WERI-Rb-1 (cell line): ENCODE data around the gene CADM2.

Experiments
- DNase-seq: peaks from one replicate; pipeline ENCODE4 v3.0.0-alpha.2; 2020
- H3K27ac ChIP-seq: fragments of 250-450 bp; sonication (Bioruptor Pico); 2 replicates; pipeline ENCODE4 v1.5.1; 2020; ENCODE audit warnings: mild to moderate bottlenecking, moderate library complexity
- H3K27me3 ChIP-seq: fragments of 250-450 bp; sonication (Bioruptor Pico); 2 replicates; pipeline ENCODE4 v1.5.1; 2021; ENCODE audit warnings: mild to moderate bottlenecking, low read depth, moderate library complexity; ENCODE audit not compliant: insufficient read depth, severe bottlenecking
- H3K36me3 ChIP-seq: fragments of 250-450 bp; sonication (Bioruptor Pico); 2 replicates; pipeline ENCODE4 v1.5.1; 2020; ENCODE audit warnings: mild to moderate bottlenecking, moderate library complexity
- H3K4me3 ChIP-seq: 2 replicates; pipeline ENCODE4 v1.5.1; 2011; ENCODE audit warnings: low read depth, mild to moderate bottlenecking, control low read depth, low read length
- H3K9me3 ChIP-seq: fragments of 250-450 bp; sonication (Bioruptor Pico); 2 replicates; pipeline ENCODE4 v1.5.1; 2021; ENCODE audit warnings: mild to moderate bottlenecking, moderate library complexity; ENCODE audit not compliant: severe bottlenecking
- TF ChIP-seq, protein P1 (sequence below): IDR thresholded peaks from 2 replicates; pipeline ENCODE4 v1.5.1; 2011; ENCODE audit warnings: low read depth, mild to moderate bottlenecking, control low read depth, inconsistent platforms, low read length

CADM2 gene

DNA sequence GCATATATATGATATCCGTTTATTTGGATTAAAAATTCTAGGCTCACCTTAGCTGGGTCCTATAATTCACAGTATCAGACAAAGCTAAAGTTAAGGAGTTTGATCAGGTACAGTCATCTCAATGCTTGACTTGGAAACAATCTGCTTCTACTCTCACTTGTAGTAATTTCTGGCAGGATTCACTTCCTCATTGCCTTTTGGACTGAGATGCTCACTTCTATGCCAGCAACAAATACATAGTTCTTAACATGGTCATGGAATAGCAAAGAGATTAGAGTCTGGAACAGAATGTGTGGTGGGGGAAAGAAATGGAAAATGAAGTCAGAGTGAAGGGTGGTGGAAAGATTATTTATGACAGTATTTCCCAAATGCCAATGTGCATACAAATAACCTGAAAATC is 693.6 kb downstream of the CADM2 start:
- H3K27ac ChIP-seq: no peak overlapping the region
- H3K4me3 ChIP-seq: no peak overlapping the region
- TF ChIP-seq, protein P1, sequence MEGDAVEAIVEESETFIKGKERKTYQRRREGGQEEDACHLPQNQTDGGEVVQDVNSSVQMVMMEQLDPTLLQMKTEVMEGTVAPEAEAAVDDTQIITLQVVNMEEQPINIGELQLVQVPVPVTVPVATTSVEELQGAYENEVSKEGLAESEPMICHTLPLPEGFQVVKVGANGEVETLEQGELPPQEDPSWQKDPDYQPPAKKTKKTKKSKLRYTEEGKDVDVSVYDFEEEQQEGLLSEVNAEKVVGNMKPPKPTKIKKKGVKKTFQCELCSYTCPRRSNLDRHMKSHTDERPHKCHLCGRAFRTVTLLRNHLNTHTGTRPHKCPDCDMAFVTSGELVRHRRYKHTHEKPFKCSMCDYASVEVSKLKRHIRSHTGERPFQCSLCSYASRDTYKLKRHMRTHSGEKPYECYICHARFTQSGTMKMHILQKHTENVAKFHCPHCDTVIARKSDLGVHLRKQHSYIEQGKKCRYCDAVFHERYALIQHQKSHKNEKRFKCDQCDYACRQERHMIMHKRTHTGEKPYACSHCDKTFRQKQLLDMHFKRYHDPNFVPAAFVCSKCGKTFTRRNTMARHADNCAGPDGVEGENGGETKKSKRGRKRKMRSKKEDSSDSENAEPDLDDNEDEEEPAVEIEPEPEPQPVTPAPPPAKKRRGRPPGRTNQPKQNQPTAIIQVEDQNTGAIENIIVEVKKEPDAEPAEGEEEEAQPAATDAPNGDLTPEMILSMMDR: no peak
- H3K27me3 ChIP-seq: no peaks in the 10 kb centered on the region
- no peak for DNase-seq
- H3K36me3 ChIP-seq: no peaks in the 10 kb centered on the region
- H3K9me3 ChIP-seq: no peaks in the 10 kb centered on the region

DNA sequence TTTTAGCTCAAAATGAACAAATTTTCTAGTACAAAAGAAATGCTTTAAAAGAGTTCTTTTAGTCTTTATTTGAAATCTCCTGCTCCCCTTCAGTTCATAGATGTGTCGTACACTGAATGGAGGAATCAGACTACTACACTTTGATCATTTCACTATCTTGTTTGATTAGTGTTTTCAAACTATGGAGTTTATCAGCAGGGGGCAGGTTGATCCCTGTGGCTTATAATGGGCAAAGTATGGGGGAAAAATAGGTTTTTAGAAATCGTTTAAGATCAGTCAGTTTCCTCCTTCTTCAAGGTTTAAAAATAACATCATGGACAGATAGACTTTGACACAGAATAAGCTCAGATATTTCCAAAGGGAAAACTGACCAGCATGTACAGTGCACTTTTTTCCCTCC is 701.7 kb downstream of the CADM2 start:
- H3K27ac ChIP-seq: no peak overlapping the region

DNA sequence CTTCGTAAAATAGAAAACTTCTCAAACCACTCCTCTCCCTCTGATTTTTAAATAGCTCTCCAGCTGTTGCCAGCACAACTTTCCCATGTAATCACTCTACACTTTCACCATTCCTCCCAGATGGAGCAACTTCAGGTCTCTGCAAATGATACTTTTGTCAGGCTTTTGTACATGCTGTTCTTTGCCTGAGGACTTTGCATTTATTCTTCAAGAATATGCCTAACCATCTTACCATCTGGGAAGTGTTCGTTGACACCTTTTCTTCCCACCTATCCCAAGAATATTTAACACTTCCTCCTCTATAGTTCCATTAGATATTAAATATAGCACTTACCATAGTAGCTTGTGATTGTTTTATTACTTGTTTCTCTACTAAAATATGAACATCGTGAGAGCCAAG is 703.7 kb downstream of the CADM2 start:
- no peak for DNase-seq
- TF ChIP-seq, protein P1: no peak
- Histone ChIP-seq H3K4me3 (no peak overlapping the region), H3K27ac (no peak overlapping the region), H3K27me3 (no peaks in the 10 kb centered on the region), H3K9me3 (no peaks in the 10 kb centered on the region), H3K36me3 (no peaks in the 10 kb centered on the region)

More for the DNA sequence above, 701.7 kb downstream of the CADM2 start:
- H3K4me3 ChIP-seq: no peak overlapping the region
- no peak for DNase-seq
- TF ChIP-seq, protein P1: no peak
- no peaks in the 10 kb centered on the region for H3K27me3 ChIP-seq
- H3K36me3 ChIP-seq: no peaks in the 10 kb centered on the region
- H3K9me3 ChIP-seq: no peaks in the 10 kb centered on the region

DNA sequence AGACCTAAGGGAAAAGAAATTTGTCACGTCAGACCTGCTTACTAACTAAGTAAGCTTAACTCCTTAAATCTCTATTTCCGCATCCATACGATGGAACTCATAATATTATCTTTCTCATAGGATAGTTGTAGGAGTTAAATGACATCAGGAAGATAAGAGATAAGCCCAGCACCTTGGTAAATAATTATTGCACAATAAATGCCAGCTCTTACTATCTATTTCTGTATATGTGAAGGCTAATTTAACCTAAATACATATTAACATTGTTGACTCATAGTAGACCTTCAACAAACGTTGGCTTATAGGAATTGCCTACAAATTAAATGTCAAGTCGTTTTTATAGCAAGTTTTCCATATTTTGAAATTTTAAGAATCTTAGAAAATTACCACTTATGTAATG is 709.0 kb downstream of the CADM2 start:
- H3K36me3 ChIP-seq: no peaks in the 10 kb centered on the region
- H3K27ac ChIP-seq: no peak overlapping the region
- TF ChIP-seq, protein P1: no peak
- H3K4me3 ChIP-seq: no peak overlapping the region
- no peaks in the 10 kb centered on the region for H3K9me3 ChIP-seq
- DNase-seq: no peak
- no peaks in the 10 kb centered on the region for H3K27me3 ChIP-seq

DNA sequence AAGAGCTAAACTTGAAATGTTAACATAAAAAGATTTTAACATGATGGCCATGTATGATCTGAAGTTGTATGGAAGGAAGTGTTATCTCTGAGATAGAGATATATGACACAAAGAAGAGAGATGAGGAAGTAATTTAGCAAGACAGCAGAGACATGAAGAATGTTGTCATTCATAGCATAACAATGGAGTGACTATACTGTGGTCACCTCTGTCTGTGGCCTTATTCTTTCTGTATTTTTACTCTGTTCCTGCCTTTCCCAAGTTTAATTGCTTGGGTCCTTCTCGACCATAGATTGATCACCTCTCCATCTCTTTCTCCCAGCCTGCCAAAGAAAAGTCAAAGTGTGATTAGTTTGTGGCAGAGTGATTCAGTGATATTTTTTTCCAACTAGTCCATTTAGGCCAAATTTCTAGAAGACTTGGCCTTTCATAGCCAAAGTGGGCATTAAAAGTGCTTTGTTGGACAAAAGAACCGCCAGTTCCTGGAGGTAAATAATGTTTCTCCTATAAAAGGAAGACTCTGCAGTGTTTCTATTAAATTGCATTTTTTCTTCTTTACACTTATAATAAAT is 711.9 kb downstream of the CADM2 start:
- no peak for DNase-seq
- H3K9me3 ChIP-seq: no peaks in the 10 kb centered on the region
- no peaks in the 10 kb centered on the region for H3K36me3 ChIP-seq
- H3K27me3 ChIP-seq: no peaks in the 10 kb centered on the region
- H3K27ac ChIP-seq: no peak overlapping the region
- no peak overlapping the region for H3K4me3 ChIP-seq
- TF ChIP-seq, protein P1: no peak

DNA sequence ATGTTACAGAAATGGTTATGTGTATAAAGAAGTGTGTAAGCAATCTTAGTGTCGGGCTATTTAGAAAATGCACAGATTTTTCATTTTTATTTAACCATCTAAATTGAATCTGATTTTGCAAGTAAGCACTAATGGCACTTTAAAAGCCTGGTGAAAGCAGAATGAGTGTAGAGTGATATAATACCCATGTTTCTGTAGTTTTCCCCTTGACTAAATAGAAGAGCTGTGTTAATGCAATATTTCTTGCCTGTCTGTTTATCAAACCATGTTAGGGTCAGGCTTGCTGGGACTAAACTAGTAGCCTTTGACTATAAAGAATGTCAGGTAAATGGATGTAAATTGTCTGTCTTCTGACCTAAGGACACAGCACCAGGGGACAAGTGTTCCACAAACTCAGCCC is 714.0 kb downstream of the CADM2 start:
- DNase-seq: no peak
- no peaks in the 10 kb centered on the region for H3K9me3 ChIP-seq
- H3K27me3 ChIP-seq: no peaks in the 10 kb centered on the region
- H3K27ac ChIP-seq: no peak overlapping the region
- TF ChIP-seq, protein P1: no peak
- no peak overlapping the region for H3K4me3 ChIP-seq
- no peaks in the 10 kb centered on the region for H3K36me3 ChIP-seq
